ENCODE measurements around the gene SORCS2. TPM values are rescaled to one million over a fixed set of nuclear protein-coding genes. Genes with fewer than 3 reads are reported as not detected.

The SORCS2 gene
- total RNA-seq, 1 donor = 0.27 TPM

DNA sequence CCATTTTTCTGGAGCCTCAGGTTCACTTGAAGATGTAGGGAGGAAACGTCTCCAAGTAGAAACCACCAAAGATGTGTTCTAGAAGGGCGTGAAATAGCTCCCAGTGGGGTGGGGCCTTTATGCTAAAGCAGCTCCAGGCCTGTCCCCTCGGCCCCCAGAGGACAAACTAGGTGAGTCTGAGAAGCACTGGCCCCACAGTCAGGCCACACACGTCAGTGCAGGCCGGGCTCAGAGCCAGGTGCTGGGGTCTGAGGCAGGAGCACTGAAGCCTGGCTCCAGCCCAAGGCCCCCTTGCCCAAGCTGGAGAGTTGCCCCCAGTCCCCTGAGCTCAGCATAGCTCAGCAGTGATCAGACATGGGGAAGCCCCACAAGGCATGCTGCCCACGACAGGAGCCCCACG, 337.7 kb downstream of the SORCS2 start:
- H3K4me3 ChIP-seq (ENCODE audit: low read depth, low read length) = no peak overlapping the region

GRCh38 chr4:7530932-7531639, 338.7 kb downstream of the SORCS2 start:
- TF ChIP-seq, protein P1, sequence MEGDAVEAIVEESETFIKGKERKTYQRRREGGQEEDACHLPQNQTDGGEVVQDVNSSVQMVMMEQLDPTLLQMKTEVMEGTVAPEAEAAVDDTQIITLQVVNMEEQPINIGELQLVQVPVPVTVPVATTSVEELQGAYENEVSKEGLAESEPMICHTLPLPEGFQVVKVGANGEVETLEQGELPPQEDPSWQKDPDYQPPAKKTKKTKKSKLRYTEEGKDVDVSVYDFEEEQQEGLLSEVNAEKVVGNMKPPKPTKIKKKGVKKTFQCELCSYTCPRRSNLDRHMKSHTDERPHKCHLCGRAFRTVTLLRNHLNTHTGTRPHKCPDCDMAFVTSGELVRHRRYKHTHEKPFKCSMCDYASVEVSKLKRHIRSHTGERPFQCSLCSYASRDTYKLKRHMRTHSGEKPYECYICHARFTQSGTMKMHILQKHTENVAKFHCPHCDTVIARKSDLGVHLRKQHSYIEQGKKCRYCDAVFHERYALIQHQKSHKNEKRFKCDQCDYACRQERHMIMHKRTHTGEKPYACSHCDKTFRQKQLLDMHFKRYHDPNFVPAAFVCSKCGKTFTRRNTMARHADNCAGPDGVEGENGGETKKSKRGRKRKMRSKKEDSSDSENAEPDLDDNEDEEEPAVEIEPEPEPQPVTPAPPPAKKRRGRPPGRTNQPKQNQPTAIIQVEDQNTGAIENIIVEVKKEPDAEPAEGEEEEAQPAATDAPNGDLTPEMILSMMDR (IDR thresholded peaks at IDR 0.05; ENCODE audit: insufficient read depth, low read length) = no peak
- no peak for DNase-seq (ENCODE audit: low read depth)
- no peak overlapping the region for H3K4me3 ChIP-seq (ENCODE audit: low read depth, low read length)

More for the DNA sequence above, 337.7 kb downstream of the SORCS2 start:
- DNase-seq (ENCODE audit: low read depth) = no peak
- TF ChIP-seq, protein P1 (IDR thresholded peaks at IDR 0.05; ENCODE audit: insufficient read depth, low read length) = no peak

DNA sequence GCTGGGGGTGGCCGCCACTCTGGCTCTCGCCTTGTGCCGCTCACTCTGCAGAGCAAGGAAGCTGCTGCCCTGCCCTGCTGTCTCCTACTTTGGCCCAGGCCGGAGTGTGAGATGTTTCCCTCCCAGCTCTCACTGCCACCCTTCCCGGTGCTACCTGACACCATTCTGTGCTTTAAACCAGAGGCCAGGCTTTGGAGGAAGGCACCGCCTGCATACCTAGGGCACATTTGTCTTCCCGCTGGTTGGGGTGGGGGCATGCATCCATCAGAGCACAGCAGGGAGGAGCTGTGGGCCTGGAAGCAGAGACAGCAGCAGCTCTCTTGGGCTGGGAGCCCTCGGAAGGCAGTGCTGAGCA, 339.3 kb downstream of the SORCS2 start:
- TF ChIP-seq, protein P1 (IDR thresholded peaks at IDR 0.05; ENCODE audit: insufficient read depth, low read length) = no peak
- DNase-seq (ENCODE audit: low read depth) = no peak
- H3K4me3 ChIP-seq (ENCODE audit: low read depth, low read length) = no peak overlapping the region

DNA sequence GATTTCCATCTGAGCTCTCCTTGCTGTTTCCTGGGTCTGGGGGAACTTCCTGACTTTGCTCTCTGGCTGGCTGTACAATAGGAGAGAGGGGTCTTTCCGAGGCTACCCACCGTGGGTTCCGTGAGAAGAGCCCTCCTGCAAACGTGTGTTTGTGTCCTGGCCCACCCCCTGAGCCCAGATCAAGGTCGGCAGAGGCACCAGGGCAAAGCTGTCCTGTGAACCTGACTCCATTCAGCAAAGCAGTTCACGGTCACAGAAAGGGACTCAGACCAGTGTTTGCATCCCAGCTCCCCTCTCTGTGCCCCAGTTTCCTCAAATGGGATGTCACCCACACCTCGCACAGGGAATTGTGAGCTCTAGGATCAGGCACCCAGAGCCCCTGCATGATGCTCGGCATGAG, 339.7 kb downstream of the SORCS2 start:
- no peak for DNase-seq (ENCODE audit: low read depth)
- H3K4me3 ChIP-seq (ENCODE audit: low read depth, low read length) = no peak overlapping the region
- TF ChIP-seq, protein P1 (IDR thresholded peaks at IDR 0.05; ENCODE audit: insufficient read depth, low read length) = no peak

- H3K4me3 ChIP-seq (ENCODE audit: low read depth, low read length) = no peak overlapping the region
- DNase-seq (ENCODE audit: low read depth) = no peak
- TF ChIP-seq, protein P1 (IDR thresholded peaks at IDR 0.05; ENCODE audit: insufficient read depth, low read length) = no peak
These were observed 340.9 kb downstream of the SORCS2 start for GRCh38 chr4:7533267-7533666.

DNA sequence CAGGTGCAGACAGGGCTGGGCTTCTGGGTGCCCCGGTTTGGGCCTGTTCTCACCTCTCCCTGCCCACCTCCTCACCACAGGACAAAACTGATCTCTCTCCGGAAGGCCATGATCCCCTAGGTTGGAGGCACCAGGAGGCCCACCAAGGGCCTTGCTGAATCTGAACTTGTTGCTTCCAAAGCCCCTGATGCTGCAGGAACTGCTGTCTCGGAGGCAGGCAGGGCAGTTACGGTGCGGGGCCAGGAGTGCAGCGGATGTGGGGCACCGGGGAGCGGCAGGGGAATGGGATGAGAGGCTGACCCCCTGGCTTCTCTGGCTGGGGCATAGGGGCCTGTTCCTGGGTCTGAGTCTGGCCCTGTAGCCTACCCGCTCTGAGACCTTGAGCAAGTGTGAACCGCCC, 342.8 kb downstream of the SORCS2 start:
- no peak overlapping the region for H3K4me3 ChIP-seq (ENCODE audit: low read depth, low read length)
- TF ChIP-seq, protein P1 (IDR thresholded peaks at IDR 0.05; ENCODE audit: insufficient read depth, low read length) = no peak
- no peak for DNase-seq (ENCODE audit: low read depth)

DNA sequence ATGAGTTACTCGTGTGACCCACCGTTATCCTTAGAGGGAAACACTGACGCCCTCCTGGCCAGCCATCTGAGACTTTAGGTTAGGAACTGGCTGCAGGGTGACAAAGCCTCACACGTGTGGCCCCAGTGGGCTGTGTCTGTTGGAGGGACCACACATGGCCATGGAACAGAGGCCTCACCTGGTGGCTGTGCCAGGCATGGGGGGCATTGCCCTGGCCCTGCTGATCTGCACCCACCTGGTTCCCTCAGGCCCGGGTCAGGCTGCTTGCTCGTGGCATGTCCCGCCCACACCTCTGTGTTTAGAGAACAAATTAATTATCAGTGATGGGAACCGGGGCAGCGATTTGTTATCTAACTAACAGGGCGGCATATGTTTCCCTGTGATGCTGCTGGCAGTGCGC, 343.3 kb downstream of the SORCS2 start:
- H3K4me3 ChIP-seq (ENCODE audit: low read depth, low read length) = no peak overlapping the region
- no peak for DNase-seq (ENCODE audit: low read depth)
- TF ChIP-seq, protein P1 (IDR thresholded peaks at IDR 0.05; ENCODE audit: insufficient read depth, low read length) = no peak
